HEK293T (cell line): ENCODE results near the gene DDX3X.

Experiments used
- CTCF ChIA-PET: fragments of 350-600 bp; formaldehyde crosslinking; extraction: SDS; loops from one replicate; lab custom pipeline; 2021; ENCODE audit warnings: antibody characterized with exemption, inconsistent platforms; lab: Yijun Ruan, JAX
- POLR2A ChIA-PET: fragments of 350-600 bp; formaldehyde crosslinking; extraction: SDS; loops from one replicate; lab custom pipeline; 2020; ENCODE audit warnings: antibody characterized with exemption, inconsistent platforms; lab: Yijun Ruan, JAX
- DNase-seq: peaks from one replicate; pipeline ENCODE4 v3.0.0; 2012; ENCODE audit warnings: mixed read lengths; ENCODE audit errors: extremely low spot score
- ARNT ChIP-seq: fragments of 450-650 bp; IDR thresholded peaks from 2 replicates; pipeline ENCODE4 v1.6.1; 2017; ENCODE audit warnings: mild to moderate bottlenecking
- BHLHE40 ChIP-seq: fragments of 450-650 bp; IDR thresholded peaks from 2 replicates; pipeline ENCODE4 v1.6.1; 2016; ENCODE audit warnings: mild to moderate bottlenecking, moderate library complexity, borderline replicate concordance
- CTBP1 ChIP-seq: fragments of 450-650 bp; IDR thresholded peaks from 2 replicates; pipeline ENCODE4 v1.6.1; 2016; ENCODE audit warnings: borderline replicate concordance
- ELF4 ChIP-seq: fragments of 450-650 bp; IDR thresholded peaks from 2 replicates; pipeline ENCODE4 v1.6.1; 2017; ENCODE audit warnings: antibody characterized with exemption
- FOXA1 ChIP-seq: fragments of 450-650 bp; IDR thresholded peaks from 2 replicates; pipeline ENCODE4 v1.6.1; 2016; ENCODE audit warnings: mild to moderate bottlenecking
- FOXK2 ChIP-seq: fragments of 450-650 bp; IDR thresholded peaks from 2 replicates; pipeline ENCODE4 v1.6.1; 2016; ENCODE audit warnings: mild to moderate bottlenecking
- FOXM1 ChIP-seq: fragments of 450-650 bp; IDR thresholded peaks from 2 replicates; pipeline ENCODE4 v1.6.1; 2017; ENCODE audit warnings: mild to moderate bottlenecking, borderline replicate concordance
- HDGF ChIP-seq: fragments of 450-650 bp; IDR thresholded peaks from 2 replicates; pipeline ENCODE4 v1.6.1; 2017; ENCODE audit warnings: antibody characterized with exemption, borderline replicate concordance
- L3MBTL2 ChIP-seq: fragments of 450-650 bp; conservative IDR thresholded peaks from 2 replicates; pipeline ENCODE4 v1.6.1; 2016; ENCODE audit warnings: mild to moderate bottlenecking
- LEF1 ChIP-seq: fragments of 450-650 bp; IDR thresholded peaks from 2 replicates; pipeline ENCODE4 v1.6.1; 2017; ENCODE audit warnings: mild to moderate bottlenecking, borderline replicate concordance
- NFRKB ChIP-seq: fragments of 450-650 bp; IDR thresholded peaks from 2 replicates; pipeline ENCODE4 v1.6.1; 2016; ENCODE audit warnings: mild to moderate bottlenecking, moderate library complexity
- SP1 ChIP-seq: fragments of 450-650 bp; IDR thresholded peaks from 2 replicates; pipeline ENCODE4 v1.6.1; 2017
- SUZ12 ChIP-seq: fragments of 450-650 bp; IDR thresholded peaks from 2 replicates; pipeline ENCODE4 v1.6.1; 2016; ENCODE audit warnings: mild to moderate bottlenecking
- TARDBP ChIP-seq: fragments of 450-650 bp; IDR thresholded peaks from 2 replicates; pipeline ENCODE4 v1.6.1; 2016
- ZNF384 ChIP-seq: fragments of 450-650 bp; IDR thresholded peaks from 2 replicates; pipeline ENCODE4 v1.6.1; 2016
- TF ChIP-seq, protein P1 (sequence below): fragments of 450-650 bp; IDR thresholded peaks from 2 replicates; pipeline ENCODE4 v1.6.1; 2016

DDX3X gene

DNA sequence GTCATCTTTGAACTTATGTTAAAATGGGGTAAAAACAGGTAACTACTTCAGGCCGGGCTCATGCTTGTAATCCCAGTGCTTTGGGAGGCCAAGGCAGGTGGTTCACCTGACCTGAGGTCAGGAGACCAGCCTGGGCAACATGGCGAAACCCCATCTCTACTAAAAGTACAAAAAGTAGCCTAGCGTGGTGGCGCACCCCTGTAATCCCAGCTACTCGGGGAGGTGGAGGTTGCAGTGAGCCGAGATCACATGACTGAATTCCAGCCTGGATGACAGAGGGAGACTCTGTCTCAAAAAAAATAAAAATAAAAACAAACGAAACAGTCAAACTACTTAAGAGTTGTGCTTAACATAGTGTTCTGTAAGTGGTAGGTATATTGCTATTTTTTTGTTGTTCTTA, 2.5 kb downstream of the DDX3X start:
- no peak for DNase-seq
- POLR2A ChIA-PET = interaction anchor here (1.5 kb wide), 1 partner anchor 111 kb away, joined by 3 read pairs; no protein-coding TSS in a partner anchor
- CTCF ChIA-PET = no interaction called here
- TF ChIP-seq ELF4 (no peak), NFRKB (no peak), ARNT (no peak), LEF1 (no peak), BHLHE40 (no peak), SP1 (no peak), TARDBP (no peak)

DNA sequence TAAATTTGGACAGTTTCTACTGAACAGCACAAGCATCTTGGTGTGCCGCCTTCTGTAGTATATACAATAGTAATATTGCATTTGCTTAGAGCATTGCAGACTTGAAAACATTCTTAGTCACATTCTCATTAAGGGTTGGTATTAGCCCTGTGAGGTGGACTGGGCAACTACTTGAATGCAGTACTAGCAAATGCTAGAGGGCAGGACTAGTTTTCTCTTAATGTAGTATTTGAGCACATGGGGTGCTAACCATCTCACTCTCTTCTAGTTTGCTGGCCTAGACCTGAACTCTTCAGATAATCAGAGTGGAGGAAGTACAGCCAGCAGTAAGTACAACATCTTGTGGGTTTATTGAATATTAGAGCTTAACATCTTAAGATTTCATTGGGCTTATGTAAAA, 3.2 kb downstream of the DDX3X start:
- no peak for DNase-seq
- TF ChIP-seq ZNF384 = no peak
- no peak for TF ChIP-seq LEF1
- TF ChIP-seq FOXM1 = no peak
- TF ChIP-seq, protein P1, sequence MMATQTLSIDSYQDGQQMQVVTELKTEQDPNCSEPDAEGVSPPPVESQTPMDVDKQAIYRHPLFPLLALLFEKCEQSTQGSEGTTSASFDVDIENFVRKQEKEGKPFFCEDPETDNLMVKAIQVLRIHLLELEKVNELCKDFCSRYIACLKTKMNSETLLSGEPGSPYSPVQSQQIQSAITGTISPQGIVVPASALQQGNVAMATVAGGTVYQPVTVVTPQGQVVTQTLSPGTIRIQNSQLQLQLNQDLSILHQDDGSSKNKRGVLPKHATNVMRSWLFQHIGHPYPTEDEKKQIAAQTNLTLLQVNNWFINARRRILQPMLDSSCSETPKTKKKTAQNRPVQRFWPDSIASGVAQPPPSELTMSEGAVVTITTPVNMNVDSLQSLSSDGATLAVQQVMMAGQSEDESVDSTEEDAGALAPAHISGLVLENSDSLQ = no peak
- no peak for TF ChIP-seq L3MBTL2
- TF ChIP-seq NFRKB = no peak
- TF ChIP-seq HDGF = no peak
- TF ChIP-seq SUZ12 = no peak
- TF ChIP-seq ARNT = no peak
- no peak for TF ChIP-seq SP1
- TF ChIP-seq FOXK2 = no peak
- no peak for TF ChIP-seq FOXA1
- TF ChIP-seq TARDBP = no peak
- TF ChIP-seq CTBP1 = no peak
- CTCF ChIA-PET = no interaction called here
- POLR2A ChIA-PET = interaction anchor here (0.6 to 1.2 kb wide), 2 partner anchors 16 to 110 kb away, joined by 3 to 4 read pairs; partner anchors contain the start of gene NYX

DNA sequence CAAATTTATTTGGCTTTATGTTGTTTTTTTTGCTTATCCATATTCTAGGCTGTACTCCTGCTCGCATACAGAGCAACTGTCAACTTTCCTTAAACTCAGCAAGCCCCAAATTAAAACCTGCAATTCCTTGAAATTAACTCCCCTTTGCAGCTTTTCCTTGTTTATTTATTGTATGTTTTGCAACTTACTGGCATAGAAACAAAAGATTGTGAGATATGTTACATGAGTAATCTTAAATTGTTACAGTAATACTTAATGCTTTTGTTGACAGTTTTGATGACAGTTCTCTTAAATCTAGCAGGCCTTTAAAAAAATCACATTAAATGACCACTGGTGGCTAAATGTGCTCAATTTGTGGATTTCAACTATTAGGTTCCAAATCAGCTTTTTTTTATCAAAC, 4.5 kb downstream of the DDX3X start:
- no peak for DNase-seq
- TF ChIP-seq ZNF384 = no peak
- POLR2A ChIA-PET = interaction anchor here (1.2 kb wide), 1 partner anchor 15 kb away, joined by 3 read pairs; no protein-coding TSS in a partner anchor
- CTCF ChIA-PET = no interaction called here

DNA sequence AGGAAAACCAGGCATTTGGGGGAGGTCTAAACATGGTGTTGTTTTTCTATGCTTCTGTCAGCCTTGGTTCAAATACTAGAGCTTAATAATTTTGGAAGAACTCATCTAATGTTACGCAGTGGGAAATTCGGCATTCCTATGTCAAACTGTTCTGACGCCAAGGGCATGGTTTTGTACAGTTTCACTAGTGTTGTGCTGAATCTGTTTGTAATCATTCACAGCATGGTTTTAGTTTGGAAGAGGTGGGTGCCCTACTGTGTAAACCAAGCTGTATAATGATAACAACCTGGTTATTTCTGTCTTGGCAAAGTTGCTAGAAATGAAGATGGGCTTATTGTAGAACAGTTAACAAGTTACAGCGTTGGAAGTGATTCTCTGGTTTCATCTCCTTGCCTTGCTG, 5.2 kb downstream of the DDX3X start:
- ChIA-PET POLR2A (no interaction called here), CTCF (interaction anchor here (0.5 to 0.7 kb wide), 2 partner anchors 149 to 159 kb away, joined by 3 to 4 read pairs; no protein-coding TSS in a partner anchor)
- no peak for DNase-seq
- TF ChIP-seq, protein P1 = no peak
- no peak for TF ChIP-seq BHLHE40
- TF ChIP-seq FOXA1 = no peak
- TF ChIP-seq LEF1 = no peak
- TF ChIP-seq ELF4 = no peak

DNA sequence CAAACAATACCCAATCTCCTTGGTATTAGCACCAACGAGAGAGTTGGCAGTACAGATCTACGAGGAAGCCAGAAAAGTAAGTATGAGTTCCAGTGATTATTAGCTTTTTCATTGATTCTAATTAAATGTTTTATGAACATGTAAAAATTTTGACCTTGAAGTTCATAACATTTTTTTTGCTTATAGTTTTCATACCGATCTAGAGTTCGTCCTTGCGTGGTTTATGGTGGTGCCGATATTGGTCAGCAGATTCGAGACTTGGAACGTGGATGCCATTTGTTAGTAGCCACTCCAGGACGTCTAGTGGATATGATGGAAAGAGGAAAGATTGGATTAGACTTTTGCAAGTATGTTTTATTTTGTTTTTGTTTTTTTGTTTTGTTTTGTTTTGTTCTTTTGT, 10.1 kb downstream of the DDX3X start:
- ChIA-PET POLR2A (interaction anchor here (2.7 kb wide), 1 partner anchor 11 kb away, joined by 11 read pairs; the partner anchor contains the start of gene DDX3X), CTCF (no interaction called here)
- TF ChIP-seq FOXM1 (no peak), ARNT (no peak), L3MBTL2 (no peak), NFRKB (no peak)
- DNase-seq = no peak

DNA sequence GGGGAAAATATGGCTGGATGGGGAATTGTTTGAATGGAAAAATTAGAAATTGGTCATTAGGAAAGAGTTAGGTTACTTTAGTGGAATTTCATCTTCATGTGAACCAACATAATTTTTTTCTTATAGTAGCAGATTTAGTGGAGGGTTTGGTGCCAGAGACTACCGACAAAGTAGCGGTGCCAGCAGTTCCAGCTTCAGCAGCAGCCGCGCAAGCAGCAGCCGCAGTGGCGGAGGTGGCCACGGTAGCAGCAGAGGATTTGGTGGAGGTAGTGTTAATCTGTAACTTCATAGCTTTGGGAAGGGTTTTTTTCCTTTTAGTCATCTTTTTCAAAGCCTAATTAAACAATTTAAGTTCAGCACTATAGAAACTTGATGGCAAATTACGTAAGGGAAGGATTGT, 13.2 kb downstream of the DDX3X start:
- TF ChIP-seq FOXA1 (no peak), FOXK2 (no peak), SUZ12 (no peak), ARNT (no peak), ELF4 (no peak), NFRKB (no peak), TARDBP (no peak), ZNF384 (no peak), SP1 (no peak), CTBP1 (no peak), BHLHE40 (no peak), L3MBTL2 (no peak), LEF1 (no peak), HDGF (no peak), FOXM1 (no peak)
- TF ChIP-seq, protein P1 = no peak
- DNase-seq = no peak
- POLR2A ChIA-PET = interaction anchor here (0.9 to 1.5 kb wide), 2 partner anchors 11 to 14 kb away, joined by 3 to 5 read pairs; partner anchors contain the start of gene DDX3X
- CTCF ChIA-PET = no interaction called here

- TF ChIP-seq L3MBTL2 = no peak
- no peak for TF ChIP-seq ELF4
- TF ChIP-seq ARNT = no peak
- no peak for TF ChIP-seq BHLHE40
- TF ChIP-seq FOXA1 = no peak
- no peak for TF ChIP-seq ZNF384
- no peak for TF ChIP-seq FOXK2
- POLR2A ChIA-PET = interaction anchor here (1.2 to 1.5 kb wide), 2 partner anchors 15 kb away, joined by 3 to 5 read pairs; partner anchors contain the start of gene DDX3X
Observed at GRCh38 chrX:41348551-41348950, 14.6 kb downstream of the DDX3X start.

More at GRCh38 chrX:41348551-41348950, 14.6 kb downstream of the DDX3X start:
- CTCF ChIA-PET = no interaction called here
- DNase-seq = no peak
